Measurements from ENCODE around the gene TMCO2.

- TF ChIP-seq ZNF274 (IDR thresholded peaks at IDR 0.05; ENCODE audit: low read depth, low read length) (no peak), CTCF (IDR thresholded peaks at IDR 0.05 in 2 of 3, conservative IDR thresholded peaks at IDR 0.05 in 1 of 3; ENCODE audit: borderline replicate concordance in 1 of 3, insufficient read depth in 1 of 3, low read depth in 2 of 3, low read length in 2 of 3) (no peak), POLR2A (IDR thresholded peaks at IDR 0.05; ENCODE audit: borderline replicate concordance, extremely low read depth, insufficient read depth, insufficient read length) (no peak), POLR2AphosphoS5 (IDR thresholded peaks at IDR 0.05; ENCODE audit: low read depth, low read length) (no peak), JUND (IDR thresholded peaks at IDR 0.05) (no peak), EZH2phosphoT487 (IDR thresholded peaks at IDR 0.05; ENCODE audit: borderline replicate concordance) (no peak), MAX (IDR thresholded peaks at IDR 0.05) (no peak), ZBTB33 (IDR thresholded peaks at IDR 0.05; ENCODE audit: extremely low read depth, insufficient replicate concordance, low read length) (no peak), SRF (IDR thresholded peaks at IDR 0.05; ENCODE audit: low read depth) (no peak)
Measured at GRCh38 chr1:40218333-40218732, 29.4 kb upstream of the TMCO2 start.
